ENCODE data around the gene RASGRP4.

GRCh38 chr19:38395381-38396114 is 30.5 kb downstream of the RASGRP4 start:
- TF ChIP-seq, protein P1, sequence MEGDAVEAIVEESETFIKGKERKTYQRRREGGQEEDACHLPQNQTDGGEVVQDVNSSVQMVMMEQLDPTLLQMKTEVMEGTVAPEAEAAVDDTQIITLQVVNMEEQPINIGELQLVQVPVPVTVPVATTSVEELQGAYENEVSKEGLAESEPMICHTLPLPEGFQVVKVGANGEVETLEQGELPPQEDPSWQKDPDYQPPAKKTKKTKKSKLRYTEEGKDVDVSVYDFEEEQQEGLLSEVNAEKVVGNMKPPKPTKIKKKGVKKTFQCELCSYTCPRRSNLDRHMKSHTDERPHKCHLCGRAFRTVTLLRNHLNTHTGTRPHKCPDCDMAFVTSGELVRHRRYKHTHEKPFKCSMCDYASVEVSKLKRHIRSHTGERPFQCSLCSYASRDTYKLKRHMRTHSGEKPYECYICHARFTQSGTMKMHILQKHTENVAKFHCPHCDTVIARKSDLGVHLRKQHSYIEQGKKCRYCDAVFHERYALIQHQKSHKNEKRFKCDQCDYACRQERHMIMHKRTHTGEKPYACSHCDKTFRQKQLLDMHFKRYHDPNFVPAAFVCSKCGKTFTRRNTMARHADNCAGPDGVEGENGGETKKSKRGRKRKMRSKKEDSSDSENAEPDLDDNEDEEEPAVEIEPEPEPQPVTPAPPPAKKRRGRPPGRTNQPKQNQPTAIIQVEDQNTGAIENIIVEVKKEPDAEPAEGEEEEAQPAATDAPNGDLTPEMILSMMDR (IDR thresholded peaks at IDR 0.05) = no peak
- TF ChIP-seq POLR2A (IDR thresholded peaks at IDR 0.05) = no peak

All from tibial nerve (tissue), 3 donors.